Dendritic cell treated with granulocyte-macrophage colony-stimulating factor and Interleukin-4, amounts not matched to agents 40 ng/mL and 50 ng/mL, for 4 days (primary cell): ENCODE measurements around the gene STAU1.
"Not testable (repeated sequence)": the region's sequence is repeated elsewhere in the genome, so short reads cannot be mapped to it uniquely, and the experiment has no call there.

Experiments used
- H3K27ac Mint-ChIP-seq: one replicate; pipeline ENCODE4 v1.8.0; 2022; ENCODE audit warnings: mild to moderate bottlenecking, mixed read lengths
- H3K27me3 Mint-ChIP-seq: one replicate; pipeline ENCODE4 v1.8.0; 2022; ENCODE audit warnings: mild to moderate bottlenecking, mixed read lengths
- H3K36me3 Mint-ChIP-seq: one replicate; pipeline ENCODE4 v1.8.0; 2022; ENCODE audit warnings: low read depth, mixed read lengths
- H3K4me1 Mint-ChIP-seq: one replicate; pipeline ENCODE4 v1.8.0; 2022; ENCODE audit warnings: low read depth, mixed read lengths
- H3K4me3 Mint-ChIP-seq: one replicate; pipeline ENCODE4 v1.8.0; 2022; ENCODE audit warnings: mild to moderate bottlenecking, moderate library complexity, mixed read lengths
- H3K9me3 Mint-ChIP-seq: one replicate; pipeline ENCODE4 v1.8.0; 2022; ENCODE audit warnings: mixed read lengths
- intact Hi-C: fragments of 100-400 bp; cut with micrococcal nuclease; formaldehyde crosslinking; loops from one replicate; pipeline ENCODE4 v1.15.0; 2022

STAU1 gene

GRCh38 chr20:49110767-49111694 lies 77.1 kb downstream of the STAU1 start:
- intact Hi-C loops, result no loop called here
- Mint-ChIP-seq H3K27me3 (no peaks in the 10 kb centered on the region), H3K9me3 (no peaks in the 10 kb centered on the region), H3K36me3 (peaks cover 76% of the 10 kb centered on the region), H3K4me1 (no peaks in the 10 kb centered on the region), H3K4me3 (no peak overlapping the region), H3K27ac (no peak overlapping the region)

- Mint-ChIP-seq H3K4me3 (no peak overlapping the region), H3K27ac (no peak overlapping the region), H3K4me1 (peaks cover 5% of the 10 kb centered on the region), H3K9me3 (no peaks in the 10 kb centered on the region), H3K36me3 (peaks cover 80% of the 10 kb centered on the region), H3K27me3 (no peaks in the 10 kb centered on the region)
- intact Hi-C loops, result loop anchor here (10.0 kb wide), 1 partner anchor 58 kb away; no protein-coding TSS in a partner anchor
Measured at GRCh38 chr20:49106328-49106727, 81.8 kb downstream of the STAU1 start.

- not testable (repeated sequence) for H3K4me1 Mint-ChIP-seq, H3K4me3 Mint-ChIP-seq, H3K27me3 Mint-ChIP-seq, H3K27ac Mint-ChIP-seq, H3K9me3 Mint-ChIP-seq
- intact Hi-C loops, result loop anchor here (10.0 kb wide), 1 partner anchor 60 kb away; no protein-coding TSS in a partner anchor
- peaks cover 70% of the 10 kb centered on the region for H3K36me3 Mint-ChIP-seq
Measured at GRCh38 chr20:49104979-49105547, 83.1 kb downstream of the STAU1 start.

- no peak overlapping the region for H3K27ac Mint-ChIP-seq
- no peak overlapping the region for H3K4me3 Mint-ChIP-seq
- no peaks in the 10 kb centered on the region for H3K9me3 Mint-ChIP-seq
- H3K36me3 Mint-ChIP-seq, result peaks cover 67% of the 10 kb centered on the region
- intact Hi-C loops, result loop anchor here (10.0 kb wide), 1 partner anchor 60 kb away; no protein-coding TSS in a partner anchor
- no peaks in the 10 kb centered on the region for H3K27me3 Mint-ChIP-seq
- H3K4me1 Mint-ChIP-seq, result peaks cover 9% of the 10 kb centered on the region
Measured at GRCh38 chr20:49104365-49104648, 83.8 kb downstream of the STAU1 start.

GRCh38 chr20:49103647-49104364 lies 84.3 kb downstream of the STAU1 start:
- H3K4me1 Mint-ChIP-seq, result peaks cover 9% of the 10 kb centered on the region
- intact Hi-C loops, result loop anchor here (10.0 kb wide), 1 partner anchor 61 kb away; no protein-coding TSS in a partner anchor
- H3K36me3 Mint-ChIP-seq, result peaks cover 67% of the 10 kb centered on the region
- H3K27ac Mint-ChIP-seq, result no peak overlapping the region
- H3K9me3 Mint-ChIP-seq, result no peaks in the 10 kb centered on the region
- H3K27me3 Mint-ChIP-seq, result no peaks in the 10 kb centered on the region
- H3K4me3 Mint-ChIP-seq, result no peak overlapping the region

- no peaks in the 10 kb centered on the region for H3K9me3 Mint-ChIP-seq
- intact Hi-C loops, result loop anchor here (10.0 kb wide), 1 partner anchor 62 kb away; no protein-coding TSS in a partner anchor
- no peak overlapping the region for H3K27ac Mint-ChIP-seq
- no peaks in the 10 kb centered on the region for H3K27me3 Mint-ChIP-seq
- H3K36me3 Mint-ChIP-seq, result peaks cover 68% of the 10 kb centered on the region
- H3K4me1 Mint-ChIP-seq, result peaks cover 9% of the 10 kb centered on the region
- no peak overlapping the region for H3K4me3 Mint-ChIP-seq
Measured at GRCh38 chr20:49103019-49103418, 85.1 kb downstream of the STAU1 start.

- H3K9me3 Mint-ChIP-seq, result no peaks in the 10 kb centered on the region
- H3K27ac Mint-ChIP-seq, result peak overlapping the region; percentile 75
- intact Hi-C loops, result loop anchor here (10.0 kb wide), 1 partner anchor 64 kb away; no protein-coding TSS in a partner anchor
- H3K27me3 Mint-ChIP-seq, result no peaks in the 10 kb centered on the region
- peaks cover 9% of the 10 kb centered on the region for H3K4me1 Mint-ChIP-seq
- no peak overlapping the region for H3K4me3 Mint-ChIP-seq
- H3K36me3 Mint-ChIP-seq, result peaks cover 83% of the 10 kb centered on the region
Measured at GRCh38 chr20:49100972-49101371, 87.2 kb downstream of the STAU1 start.

GRCh38 chr20:49100292-49100691 lies 87.8 kb downstream of the STAU1 start:
- H3K9me3 Mint-ChIP-seq, H3K4me1 Mint-ChIP-seq, H3K4me3 Mint-ChIP-seq, H3K27me3 Mint-ChIP-seq: not testable (repeated sequence)
- peaks cover 84% of the 10 kb centered on the region for H3K36me3 Mint-ChIP-seq
- H3K27ac Mint-ChIP-seq, result peak overlapping the region; percentile 75
- intact Hi-C loops, result loop anchor here (10.0 kb wide), 1 partner anchor 65 kb away; no protein-coding TSS in a partner anchor

- Mint-ChIP-seq H3K9me3 (no peaks in the 10 kb centered on the region), H3K27me3 (no peaks in the 10 kb centered on the region), H3K4me1 (peaks cover 9% of the 10 kb centered on the region), H3K36me3 (peaks cover 84% of the 10 kb centered on the region), H3K4me3 (no peak overlapping the region), H3K27ac (no peak overlapping the region)
- intact Hi-C loops, result no loop called here
Measured at GRCh38 chr20:49099011-49099410, 89.1 kb downstream of the STAU1 start.

GRCh38 chr20:49098136-49098535 lies 90.0 kb downstream of the STAU1 start:
- Mint-ChIP-seq H3K4me3 (no peak overlapping the region), H3K27me3 (no peaks in the 10 kb centered on the region), H3K4me1 (peaks cover 9% of the 10 kb centered on the region), H3K27ac (no peak overlapping the region), H3K36me3 (peaks cover 84% of the 10 kb centered on the region), H3K9me3 (no peaks in the 10 kb centered on the region)
- intact Hi-C loops, result no loop called here

- Mint-ChIP-seq H3K36me3 (peaks cover 84% of the 10 kb centered on the region), H3K9me3 (no peaks in the 10 kb centered on the region), H3K27ac (no peak overlapping the region), H3K4me1 (peaks cover 9% of the 10 kb centered on the region), H3K4me3 (no peak overlapping the region), H3K27me3 (no peaks in the 10 kb centered on the region)
- intact Hi-C loops, result no loop called here
Measured at GRCh38 chr20:49097159-49097558, 91.0 kb downstream of the STAU1 start.

- intact Hi-C loops, result no loop called here
- Mint-ChIP-seq H3K27me3 (no peaks in the 10 kb centered on the region), H3K4me3 (no peak overlapping the region), H3K4me1 (peaks cover 3% of the 10 kb centered on the region), H3K36me3 (peaks cover 84% of the 10 kb centered on the region), H3K9me3 (no peaks in the 10 kb centered on the region), H3K27ac (no peak overlapping the region)
Measured at GRCh38 chr20:49096203-49096730, 91.9 kb downstream of the STAU1 start.

- no peak overlapping the region for H3K4me3 Mint-ChIP-seq
- no peaks in the 10 kb centered on the region for H3K4me1 Mint-ChIP-seq
- H3K27ac Mint-ChIP-seq, result no peak overlapping the region
- no peaks in the 10 kb centered on the region for H3K27me3 Mint-ChIP-seq
- H3K36me3 Mint-ChIP-seq, result peaks cover 100% of the 10 kb centered on the region
- H3K9me3 Mint-ChIP-seq, result no peaks in the 10 kb centered on the region
- intact Hi-C loops, result loop anchor here (5.0 kb wide), 1 partner anchor 99 kb away; no protein-coding TSS in a partner anchor
Measured at GRCh38 chr20:49091762-49092161, 96.4 kb downstream of the STAU1 start.
